Esophagus muscularis mucosa (tissue), 4 donors: ENCODE results near the gene PCNX2. TPM values are rescaled to one million over a fixed set of nuclear protein-coding genes. Genes with fewer than 3 reads are reported as not detected.
"Not testable (repeated sequence)": the region's sequence is repeated elsewhere in the genome, so short reads cannot be mapped to it uniquely, and the experiment has no call there.

Experiments
- DNase-seq: peaks from one replicate; pipeline ENCODE4 v3.0.0-alpha.2; 2017; ENCODE audit errors: extremely low spot score
- H3K27ac ChIP-seq, 4 donors: fragments of 200-600 bp; sonication (generic); replicated peaks in 1 of 4; 1 replicate in 3 of 4; 2 replicates in 1 of 4; pipeline ENCODE4 v1.5.1; 2016 to 2019; ENCODE audit warnings: mild to moderate bottlenecking in 1 of 4
- H3K27me3 ChIP-seq, 4 donors: fragments of 200-600 bp; sonication (generic); one replicate each; pipeline versions ENCODE4 v1.5.1 to v1.6.0; 2016 to 2019
- H3K36me3 ChIP-seq, 4 donors: fragments of 200-600 bp; sonication (generic); one replicate each; pipeline ENCODE4 v1.5.1; 2016 to 2019
- H3K4me1 ChIP-seq, 4 donors: fragments of 200-600 bp; sonication (generic); one replicate each; pipeline ENCODE4 v1.5.1; 2016 to 2019
- H3K4me3 ChIP-seq, 4 donors: fragments of 200-600 bp; sonication (generic); 1 replicate in 2 of 4; 2 replicates in 2 of 4; pipeline ENCODE4 v1.5.1; 2016 to 2019; ENCODE audit warnings: mild to moderate bottlenecking in 4 of 4, moderate library complexity in 1 of 4
- H3K9me3 ChIP-seq, 4 donors: fragments of 200-600 bp; sonication (generic); 1 replicate in 3 of 4; 2 replicates in 1 of 4; pipeline ENCODE4 v1.5.1; 2016 to 2019
- CTCF ChIP-seq, 3 experiments: fragments of 200-600 bp in 2 of 3; fragments of 450-650 bp in 1 of 3; sonication (generic) in 2 of 3; IDR thresholded peaks; one replicate each; pipeline ENCODE4 v1.5.1; 2017 to 2019; ENCODE audit warnings: antibody characterized with exemption in 3 of 3, mild to moderate bottlenecking in 2 of 3, moderate library complexity in 1 of 3
- EP300 ChIP-seq: sonication (generic); formaldehyde crosslinking; IDR thresholded peaks from one replicate; pipeline ENCODE4 v1.6.1; 2017; ENCODE audit warnings: antibody characterized with exemption
- POLR2A ChIP-seq: fragments of 450-650 bp; IDR thresholded peaks from one replicate; pipeline ENCODE4 v1.6.1; 2017; ENCODE audit warnings: antibody characterized with exemption, moderate library complexity, mild to moderate bottlenecking, low read depth
- POLR2AphosphoS5 ChIP-seq, 2 donors: sonication (generic); formaldehyde crosslinking; IDR thresholded peaks; one replicate each; pipeline ENCODE4 v1.6.1; 2017; ENCODE audit warnings: antibody characterized with exemption in 2 of 2
- WGBS: methylation state at CpG from one replicate; pipeline ENCODE4 v1.1.5; 2018; 5-methylcytosine and 5-hydroxymethylcytosine counted together
- intact Hi-C: fragments of 100-400 bp; cut with DNase I; formaldehyde crosslinking; loops from one replicate; pipeline ENCODE4 v1.15.1; 2023
- total RNA-seq, 4 donors: library from RNA; depleted of rRNA; stranded (reverse); fragments of >200 nt; gene quantifications; one replicate each; pipeline versions ENCODE4 v1.1.0 to v1.2.1, GENCODE V29; 2016

The PCNX2 gene
- total RNA-seq, 4 donors from 2014 or later, result 5.7 to 23.3 (median 7.9) TPM

- DNase-seq, result no peak
- no peak for TF ChIP-seq CTCF (IDR thresholded peaks at IDR 0.05)
- no peak for TF ChIP-seq EP300
- Histone ChIP-seq H3K27me3 (no peaks in the 10 kb centered on the region), H3K27ac (no peak overlapping the region), H3K9me3 (no peaks in the 10 kb centered on the region), H3K4me1 (no peaks in the 10 kb centered on the region), H3K36me3 (peaks cover 0 to 1% (median 0%) of the 10 kb centered on the region in 4 donors), H3K4me3 (no peak overlapping the region)
- 90% methylated on average over 8 of the region's 8 CpGs for WGBS
- intact Hi-C loops, result no loop called here
These were observed 289.8 kb downstream of the PCNX2 start for GRCh38 chr1:233005703-233006102.

GRCh38 chr1:233005156-233005555 is 290.4 kb downstream of the PCNX2 start:
- 96% methylated on average over 5 of the region's 5 CpGs for WGBS
- peaks cover 0 to 7% (median 1%) of the 10 kb centered on the region in 4 donors for H3K36me3 ChIP-seq
- H3K27ac ChIP-seq, result no peak overlapping the region
- intact Hi-C loops, result no loop called here
- H3K9me3 ChIP-seq, result no peaks in the 10 kb centered on the region
- no peak for TF ChIP-seq POLR2A
- no peak for TF ChIP-seq EP300
- no peak for TF ChIP-seq CTCF (IDR thresholded peaks at IDR 0.05)
- no peak for TF ChIP-seq POLR2AphosphoS5 (IDR thresholded peaks at IDR 0.05)
- no peak for DNase-seq
- no peak overlapping the region for H3K4me3 ChIP-seq
- H3K4me1 ChIP-seq, result no peaks in the 10 kb centered on the region
- no peaks in the 10 kb centered on the region for H3K27me3 ChIP-seq

- intact Hi-C loops, result no loop called here
- Histone ChIP-seq H3K4me3 (no peak overlapping the region), H3K4me1 (no peaks in the 10 kb centered on the region), H3K9me3 (no peaks in the 10 kb centered on the region), H3K27me3 (no peaks in the 10 kb centered on the region), H3K36me3 (peaks cover 0 to 13% (median 5%) of the 10 kb centered on the region in 4 donors), H3K27ac (no peak overlapping the region)
- WGBS, result 91% methylated on average over 9 of the region's 9 CpGs
- TF ChIP-seq EP300 (no peak), CTCF (IDR thresholded peaks at IDR 0.05) (no peak), POLR2AphosphoS5 (IDR thresholded peaks at IDR 0.05) (no peak), POLR2A (no peak)
- DNase-seq, result no peak
These were observed 291.1 kb downstream of the PCNX2 start for GRCh38 chr1:233004451-233004850.

- H3K4me3 ChIP-seq, H3K4me1 ChIP-seq, H3K9me3 ChIP-seq, intact Hi-C loops, H3K27ac ChIP-seq, DNase-seq, H3K27me3 ChIP-seq: not testable (repeated sequence)
- 92% methylated on average over 5 of the region's 5 CpGs for WGBS
- H3K36me3 ChIP-seq, result peaks cover 0 to 21% (median 5%) of the 10 kb centered on the region in 4 donors
These were observed 291.9 kb downstream of the PCNX2 start for GRCh38 chr1:233003638-233004037.

GRCh38 chr1:232999956-233000625 is 295.4 kb downstream of the PCNX2 start:
- Histone ChIP-seq H3K36me3 (peaks cover 0 to 39% (median 12%) of the 10 kb centered on the region in 4 donors), H3K9me3 (no peaks in the 10 kb centered on the region), H3K27me3 (no peaks in the 10 kb centered on the region), H3K4me3 (no peak overlapping the region), H3K4me1 (no peaks in the 10 kb centered on the region), H3K27ac (no peak overlapping the region)
- DNase-seq, result no peak
- WGBS, result 97% methylated on average over 16 of the region's 16 CpGs
- intact Hi-C loops, result no loop called here
- TF ChIP-seq POLR2AphosphoS5 (IDR thresholded peaks at IDR 0.05) (no peak), EP300 (no peak), CTCF (IDR thresholded peaks at IDR 0.05) (no peak), POLR2A (no peak)
